ENCODE results near the gene ARHGAP42.

GRCh38 chr11:100981196-100981824 is 294.2 kb downstream of the ARHGAP42 start:
- TF ChIP-seq ZNF8 (CRISPR knock-in tag; IDR thresholded peaks at IDR 0.05) (no peak), CREB5 (CRISPR knock-in tag; IDR thresholded peaks at IDR 0.05; ENCODE audit: low read depth) (no peak), BACH2 (CRISPR knock-in tag; IDR thresholded peaks at IDR 0.05; ENCODE audit: borderline replicate concordance) (no peak), PATZ1 (CRISPR knock-in tag; IDR thresholded peaks at IDR 0.05; ENCODE audit: borderline replicate concordance) (no peak)
